HG02798 (cell line): ENCODE data around the gene ZNF654.
"Not testable (repeated sequence)": the region's sequence is repeated elsewhere in the genome, so short reads cannot be mapped to it uniquely, and the experiment has no call there.

ENCODE experiments used
- ATAC-seq: cut with Tn5 transposase; IDR thresholded peaks from one replicate; pipeline ENCODE4 v1.9.1; 2021; ENCODE audit warnings: mild to moderate bottlenecking; ENCODE audit not compliant: unreplicated experiment, poor library complexity

ZNF654 gene

DNA sequence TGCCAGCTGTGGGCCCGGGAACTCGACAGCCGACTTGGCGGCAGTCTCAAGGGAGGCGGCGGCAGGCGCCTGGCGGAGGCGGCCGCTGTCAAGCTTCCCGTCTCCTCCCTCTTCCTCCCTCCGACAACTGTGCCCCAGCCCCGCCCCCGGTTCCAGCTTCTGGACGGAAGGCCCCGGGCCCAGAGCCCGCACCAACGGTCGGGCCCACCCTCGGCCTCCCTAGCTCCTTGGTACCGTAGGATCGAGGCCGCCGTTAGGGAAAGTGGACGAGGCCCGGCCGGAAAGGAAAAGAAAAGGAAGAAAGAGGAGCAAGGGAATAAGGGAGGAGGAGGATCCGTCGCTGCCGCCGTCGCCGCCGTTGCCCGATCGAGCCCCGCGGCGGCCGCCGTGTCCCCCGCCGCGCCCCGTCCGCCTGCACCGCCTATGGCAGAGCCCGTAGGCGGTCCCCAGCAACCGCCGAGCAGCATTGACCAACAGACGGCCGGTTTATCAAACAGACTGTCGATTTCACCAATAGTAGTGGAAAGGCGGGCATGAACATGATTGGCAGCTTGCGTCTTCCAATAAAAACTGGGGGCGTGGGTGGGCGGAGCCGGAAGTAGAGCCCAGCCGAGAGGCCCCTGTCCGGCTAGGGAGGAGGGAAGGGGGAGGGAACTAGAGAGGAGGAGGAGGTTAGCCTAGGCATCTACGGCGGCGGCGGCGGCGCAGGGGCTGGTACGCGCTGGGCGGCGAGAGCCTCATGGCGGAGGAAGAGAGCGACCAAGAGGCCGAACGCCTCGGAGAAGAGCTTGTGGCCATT lies at the start of gene ZNF654, which contains the start of gene CGGBP1:
ZNF654 (plus strand) TSS at position 675 of the 799 bp plus-strand sequence; CDS start at position 740, 65 bp downstream.
CGGBP1 (minus strand) TSS at position 425 of the 799 bp plus-strand sequence. CDS start 3,029 bp downstream, outside the sequence.
- peak; percentile 94 for ATAC-seq

GRCh38 chr3:88010810-88011209 lies 48.2 kb upstream of the ZNF654 start:
- no peak for ATAC-seq

GRCh38 chr3:88013592-88013991 lies 45.5 kb upstream of the ZNF654 start:
- no peak for ATAC-seq

DNA sequence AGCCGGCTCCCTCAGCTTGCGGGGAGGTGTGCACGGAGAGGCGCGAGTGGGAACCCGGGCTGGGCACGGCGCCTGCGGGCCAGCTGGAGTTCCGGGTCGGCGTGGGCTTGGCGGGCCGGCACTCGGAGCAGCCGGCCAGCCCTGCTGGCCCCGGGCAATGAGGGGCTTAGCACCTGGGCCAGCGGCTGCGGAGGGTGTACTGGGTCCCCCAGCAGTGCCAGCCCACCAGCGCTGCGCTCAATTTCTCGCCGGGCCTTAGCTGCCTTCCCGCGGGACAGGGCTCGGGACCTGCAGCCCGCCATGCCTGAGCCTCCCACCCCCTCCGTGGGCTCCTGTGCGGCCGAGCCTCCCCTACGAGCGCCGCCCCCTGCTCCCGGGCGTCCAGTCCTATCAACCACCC lies 43.4 kb upstream of the ZNF654 start:
- ATAC-seq = not testable (repeated sequence)

DNA sequence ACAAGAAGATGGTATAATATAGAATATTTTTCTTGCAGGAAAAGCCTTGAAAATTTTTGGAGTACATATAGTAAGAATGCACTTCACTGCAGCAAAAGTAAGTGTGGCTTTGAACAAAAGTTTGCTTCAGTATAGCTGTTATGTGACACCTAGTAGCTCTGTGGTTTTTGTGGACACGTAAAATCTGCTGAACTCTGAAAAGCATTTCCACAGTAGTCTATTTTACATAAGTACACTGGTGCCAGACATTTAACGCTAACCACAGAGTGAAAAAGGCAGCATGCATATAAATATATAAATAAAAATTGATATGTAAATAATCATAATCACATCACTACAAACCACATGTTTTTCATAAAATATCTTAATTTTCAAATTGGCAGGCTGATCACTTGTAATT lies 40.0 kb upstream of the ZNF654 start:
- ATAC-seq = peak; percentile 97

- ATAC-seq = no peak
Measured at GRCh38 chr3:88025001-88025552, 34.0 kb upstream of the ZNF654 start.

GRCh38 chr3:88028876-88029275 lies 30.2 kb upstream of the ZNF654 start:
- ATAC-seq = no peak

- no peak for ATAC-seq
Measured at GRCh38 chr3:88030210-88030609, 28.8 kb upstream of the ZNF654 start.

DNA sequence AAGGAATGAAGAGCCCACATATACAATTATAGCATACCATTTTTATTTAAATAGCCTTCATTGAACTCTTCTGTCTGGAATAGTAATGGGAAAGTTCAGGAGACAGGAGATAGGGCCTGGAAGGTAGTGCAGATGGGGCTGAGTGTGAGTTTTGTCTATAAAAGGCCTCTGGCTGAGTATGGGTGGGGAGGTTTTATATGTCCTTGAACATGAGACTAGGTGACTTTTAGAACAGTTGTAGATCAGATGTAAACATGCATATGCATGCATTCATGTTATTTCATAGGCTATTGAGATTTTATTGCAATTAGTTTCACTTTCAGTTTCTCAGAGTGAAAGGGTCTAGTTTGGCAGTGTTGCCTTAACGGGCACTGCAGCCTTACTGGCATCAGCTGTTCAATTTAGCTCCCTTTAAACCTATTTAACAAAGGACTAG lies 27.4 kb upstream of the ZNF654 start:
- peak; percentile 84 for ATAC-seq

DNA sequence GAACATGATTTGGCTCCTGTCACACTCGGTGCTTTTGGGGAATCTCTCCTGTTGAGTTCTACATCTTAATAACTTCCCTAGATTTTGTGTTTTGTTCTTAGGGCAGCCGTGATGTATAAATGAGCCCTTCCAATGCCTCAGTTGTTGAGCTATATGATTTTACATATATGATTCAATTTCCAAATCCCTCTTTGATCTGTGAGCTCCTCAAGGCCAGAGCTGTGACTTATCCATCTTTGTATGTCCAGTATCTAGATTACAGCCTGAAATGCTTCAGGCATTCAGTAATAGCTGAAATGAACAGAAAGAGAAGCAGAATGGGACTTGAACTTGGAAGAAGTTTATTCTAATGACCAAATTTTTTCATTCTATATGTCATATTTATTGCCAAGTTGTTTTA lies 26.8 kb upstream of the ZNF654 start:
- ATAC-seq = peak; percentile 26

- ATAC-seq = no peak
Measured at GRCh38 chr3:88033079-88033478, 26.0 kb upstream of the ZNF654 start.

DNA sequence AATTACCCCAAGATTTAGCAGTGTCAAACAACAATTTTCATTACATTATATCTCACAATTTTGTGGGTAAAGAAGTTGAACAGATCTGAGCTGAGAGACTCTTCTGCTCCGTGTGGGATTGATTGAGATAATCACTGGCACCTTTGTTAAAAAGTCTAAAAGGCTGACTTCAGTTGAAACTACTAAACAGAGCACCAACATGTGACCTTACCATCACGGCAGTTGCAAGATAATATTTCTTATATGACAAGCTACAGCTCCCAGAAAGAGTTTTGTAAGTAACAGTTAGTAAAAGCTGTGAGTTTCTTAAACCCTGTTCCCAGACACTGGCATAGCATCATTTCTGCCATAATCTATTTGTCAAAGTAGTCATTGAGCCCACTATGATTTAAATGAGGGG lies 25.2 kb upstream of the ZNF654 start:
- ATAC-seq = no peak

- no peak for ATAC-seq
Measured at GRCh38 chr3:88034491-88035275, 24.4 kb upstream of the ZNF654 start.

GRCh38 chr3:88036221-88036620 lies 22.8 kb upstream of the ZNF654 start:
- ATAC-seq = no peak

DNA sequence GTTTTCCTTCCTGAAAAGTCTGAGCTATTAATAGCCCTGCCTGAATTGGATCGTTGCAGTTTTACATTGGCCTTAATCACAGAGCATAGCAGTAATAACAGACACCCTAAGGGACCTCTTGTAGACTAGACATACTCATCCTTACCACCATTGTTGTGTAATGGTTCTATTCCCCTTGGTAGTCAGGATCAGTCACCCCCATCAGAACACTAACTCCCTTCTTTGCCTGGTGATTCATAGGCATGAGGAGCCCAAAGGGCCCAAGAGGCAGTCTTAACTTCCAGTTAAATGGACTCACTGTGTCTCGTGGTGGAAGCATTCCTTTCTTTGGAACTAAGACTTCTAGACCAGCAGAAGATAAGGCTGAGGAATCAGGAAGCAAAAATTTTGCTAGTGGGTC lies 20.5 kb upstream of the ZNF654 start:
- no peak for ATAC-seq

DNA sequence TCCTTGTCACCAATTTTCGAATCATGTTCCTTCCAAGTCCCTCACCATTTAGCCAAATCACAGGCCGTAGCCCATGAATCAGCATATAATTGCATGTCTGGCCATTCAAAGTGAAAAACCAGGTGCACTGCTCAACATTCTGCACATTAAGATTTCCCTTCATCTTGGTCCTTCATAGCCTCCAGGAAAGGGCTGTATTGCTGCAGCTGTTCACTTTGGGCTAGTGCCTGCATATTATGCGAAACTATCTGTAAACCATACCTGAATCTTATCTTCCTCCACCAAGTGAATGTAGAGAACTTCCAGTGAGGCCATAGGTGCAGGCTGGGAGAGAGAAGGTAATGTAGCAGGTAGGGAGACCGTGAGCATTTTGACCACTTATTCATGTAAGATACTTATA lies 18.5 kb upstream of the ZNF654 start:
- no peak for ATAC-seq

DNA sequence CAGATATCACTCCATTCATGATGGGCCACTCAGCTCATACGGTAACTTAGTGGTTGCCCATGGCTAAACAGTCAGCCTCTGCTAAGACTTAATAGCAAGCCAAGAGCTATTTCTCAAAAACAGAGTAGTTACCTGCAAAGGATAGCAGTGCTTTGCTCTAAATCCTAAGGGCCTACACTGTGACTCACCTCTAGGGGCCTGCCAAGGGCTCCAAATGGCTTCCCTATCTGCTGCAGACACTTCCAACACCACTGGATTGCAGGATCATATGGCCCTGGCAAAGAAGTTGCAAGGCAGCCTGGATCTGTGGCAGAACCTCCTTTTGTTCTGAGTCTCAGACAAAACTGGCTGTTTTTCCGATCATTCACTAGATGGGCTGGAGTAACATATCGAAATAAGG lies 18.1 kb upstream of the ZNF654 start:
- no peak for ATAC-seq

DNA sequence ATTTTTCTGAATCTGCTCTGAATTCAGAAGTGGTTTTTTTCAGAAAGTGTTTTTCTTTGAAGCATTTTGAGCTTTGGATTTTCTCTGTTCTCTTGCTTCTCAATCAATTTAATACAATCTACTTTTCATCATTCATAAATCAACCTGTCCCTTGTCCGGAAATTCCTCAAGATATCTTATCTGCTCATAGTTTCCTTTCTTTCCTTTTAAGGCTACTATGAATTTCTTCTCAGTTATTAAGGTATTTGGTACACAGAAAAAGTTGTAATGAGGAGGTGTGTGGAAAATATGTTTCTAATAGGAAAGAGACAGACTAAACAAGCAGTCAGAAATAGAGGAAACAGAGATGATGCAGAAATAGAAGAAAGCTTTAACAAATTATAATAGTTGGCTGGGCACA lies 14.6 kb upstream of the ZNF654 start:
- no peak for ATAC-seq

GRCh38 chr3:88046766-88047165 lies 12.3 kb upstream of the ZNF654 start:
- no peak for ATAC-seq

- ATAC-seq = no peak
Measured at GRCh38 chr3:88057630-88058305, 1.3 kb upstream of the ZNF654 start.

DNA sequence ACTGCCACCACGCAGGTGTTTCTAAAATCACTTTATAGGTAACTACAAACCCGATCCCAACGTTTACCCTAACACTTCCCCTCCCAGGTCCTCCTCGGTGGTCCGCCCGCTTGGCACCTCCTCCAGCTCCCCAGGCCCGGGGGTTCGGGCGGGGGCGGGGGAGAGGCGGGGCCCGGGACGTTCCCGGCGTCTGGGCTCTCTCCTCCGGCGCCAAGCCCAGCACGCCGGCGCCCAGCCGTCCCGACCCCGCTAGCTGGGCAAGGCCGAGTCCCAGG lies 812 bp upstream of the ZNF654 start:
- ATAC-seq = no peak
